ENCODE measurements around the gene SSTR5.
A peak's percentile ranks its signal among the peaks of the same experiment; 100 is the strongest.
"Not testable (repeated sequence)": the region's sequence is repeated elsewhere in the genome, so short reads cannot be mapped to it uniquely, and the experiment has no call there.

Gene SSTR5

DNA sequence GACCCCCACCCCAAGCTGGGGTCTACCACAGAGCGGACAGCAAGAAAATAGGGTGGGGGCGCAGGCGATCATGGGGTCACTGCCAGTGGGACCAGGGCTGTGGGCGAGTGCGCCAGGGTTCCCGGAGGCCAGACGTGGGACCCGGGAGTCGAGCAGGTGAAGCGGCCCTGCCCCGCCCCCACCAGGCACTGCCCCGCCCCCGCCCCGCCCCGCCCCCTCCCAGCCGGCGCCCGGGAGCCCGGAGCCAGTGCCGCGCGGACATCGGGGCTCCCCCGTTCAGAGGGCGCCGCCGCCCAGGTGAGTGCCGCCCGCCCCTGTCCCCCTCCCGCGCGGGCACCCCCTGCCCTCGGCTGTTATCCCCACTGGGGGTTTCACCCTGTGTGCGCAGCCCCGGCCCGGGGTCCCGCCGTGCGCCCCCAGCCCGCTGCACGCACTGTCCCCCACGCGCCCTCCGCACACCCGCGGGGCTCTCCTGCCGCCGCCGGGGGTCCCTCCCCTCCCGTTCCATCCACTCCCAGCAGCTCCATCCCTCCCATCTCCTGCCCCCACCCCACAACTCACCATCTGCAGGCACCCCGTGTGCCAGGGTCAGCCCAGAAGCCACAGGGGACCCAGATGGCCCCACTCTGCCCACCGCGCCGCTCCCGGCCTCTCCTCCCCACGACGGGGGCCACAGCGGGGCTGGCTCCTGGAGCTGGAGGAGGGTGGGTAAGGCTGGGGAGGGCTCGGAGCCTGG lies at the start of gene SSTR5:
SSTR5 (plus strand) TSS at position 222 of the 736 bp plus-strand sequence. CDS start 6,122 bp downstream, outside the sequence.
- DNase-seq, result no peak

DNA sequence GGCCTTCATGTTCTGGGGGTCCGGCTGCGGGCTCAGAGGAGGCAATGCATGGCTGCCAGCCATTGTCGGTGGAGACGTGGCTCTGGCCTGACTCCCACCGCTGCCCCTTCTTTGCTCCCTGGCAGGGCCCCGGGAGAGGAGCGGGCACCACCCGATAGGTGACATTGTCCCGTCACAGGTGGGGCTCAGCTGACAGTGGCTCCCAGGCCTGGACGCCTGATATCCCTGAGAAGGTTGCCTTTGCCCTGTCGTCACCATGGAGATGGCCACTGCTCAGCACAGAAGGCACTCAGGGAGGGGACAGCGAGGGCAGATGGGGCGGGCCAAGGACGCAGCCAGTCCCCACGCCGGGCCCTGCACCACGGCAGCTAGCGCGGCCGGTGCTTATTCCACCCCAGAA lies 48.4 kb upstream of the SSTR5 start:
- DNase-seq, result no peak

DNA sequence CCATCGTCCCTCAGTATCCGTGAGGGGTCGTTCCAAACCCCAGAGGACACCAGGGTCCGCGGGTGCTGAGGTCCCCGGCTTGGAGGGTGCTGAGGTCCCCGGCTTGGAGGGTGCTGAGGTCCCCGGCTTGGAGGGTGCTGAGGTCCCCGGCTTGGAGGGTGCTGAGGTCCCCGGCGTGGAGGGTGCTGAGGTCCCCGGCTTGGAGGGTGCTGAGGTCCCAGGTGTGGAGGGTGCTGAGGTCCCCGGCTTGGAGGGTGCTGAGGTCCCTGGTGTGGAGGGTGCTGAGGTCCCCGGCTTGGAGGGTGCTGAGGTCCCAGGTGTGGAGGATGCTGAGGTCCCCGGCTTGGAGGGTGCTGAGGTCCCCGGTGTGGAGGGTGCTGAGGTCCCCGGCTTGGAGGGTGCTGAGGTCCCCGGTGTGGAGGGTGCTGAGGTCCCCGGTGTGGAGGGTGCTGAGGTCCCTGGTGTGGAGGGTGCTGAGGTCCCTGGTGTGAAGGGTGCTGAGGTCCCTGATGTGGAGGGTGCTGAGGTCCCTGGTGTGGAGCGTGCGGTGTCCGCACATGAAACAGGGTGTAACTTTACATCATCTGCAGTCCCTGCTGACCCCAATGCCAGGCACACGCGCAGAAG lies 47.3 kb upstream of the SSTR5 start:
- not testable (repeated sequence) for DNase-seq

DNA sequence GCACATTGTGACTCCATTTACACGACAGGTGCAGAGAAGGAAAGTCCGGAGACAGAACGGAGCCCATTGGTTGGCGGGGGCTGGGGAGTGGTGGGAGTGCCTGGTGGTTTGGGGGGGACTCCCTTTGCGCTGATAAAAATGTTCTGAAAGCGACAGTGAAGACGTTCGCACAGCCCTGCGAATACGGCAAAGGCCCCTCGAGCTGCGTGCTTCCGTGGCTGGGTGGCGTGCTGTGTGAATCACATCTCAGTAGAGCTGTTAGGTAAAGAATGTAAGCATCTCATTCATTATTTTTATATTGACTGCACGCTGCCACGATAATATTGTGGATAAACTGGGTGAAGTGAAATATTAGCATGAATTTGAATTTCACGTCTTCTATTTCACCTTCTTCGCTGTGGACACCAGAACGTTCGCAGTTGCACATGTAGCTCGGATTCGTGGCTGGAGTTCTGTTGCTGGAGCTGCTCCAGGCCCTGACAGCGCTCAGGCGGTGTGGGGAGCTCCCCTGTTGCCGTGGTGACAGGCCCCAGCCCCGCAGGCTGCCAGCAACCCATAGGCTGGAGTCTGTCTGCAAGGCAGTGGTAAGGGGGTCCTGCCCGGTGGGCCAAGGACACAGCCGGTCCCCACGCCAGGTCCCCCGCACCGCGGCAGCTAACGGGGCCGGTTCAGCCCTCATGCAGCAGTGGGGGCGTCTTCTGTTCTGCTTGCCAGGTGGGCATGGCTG lies 46.3 kb upstream of the SSTR5 start:
- DNase-seq, result peak; percentile 72

DNA sequence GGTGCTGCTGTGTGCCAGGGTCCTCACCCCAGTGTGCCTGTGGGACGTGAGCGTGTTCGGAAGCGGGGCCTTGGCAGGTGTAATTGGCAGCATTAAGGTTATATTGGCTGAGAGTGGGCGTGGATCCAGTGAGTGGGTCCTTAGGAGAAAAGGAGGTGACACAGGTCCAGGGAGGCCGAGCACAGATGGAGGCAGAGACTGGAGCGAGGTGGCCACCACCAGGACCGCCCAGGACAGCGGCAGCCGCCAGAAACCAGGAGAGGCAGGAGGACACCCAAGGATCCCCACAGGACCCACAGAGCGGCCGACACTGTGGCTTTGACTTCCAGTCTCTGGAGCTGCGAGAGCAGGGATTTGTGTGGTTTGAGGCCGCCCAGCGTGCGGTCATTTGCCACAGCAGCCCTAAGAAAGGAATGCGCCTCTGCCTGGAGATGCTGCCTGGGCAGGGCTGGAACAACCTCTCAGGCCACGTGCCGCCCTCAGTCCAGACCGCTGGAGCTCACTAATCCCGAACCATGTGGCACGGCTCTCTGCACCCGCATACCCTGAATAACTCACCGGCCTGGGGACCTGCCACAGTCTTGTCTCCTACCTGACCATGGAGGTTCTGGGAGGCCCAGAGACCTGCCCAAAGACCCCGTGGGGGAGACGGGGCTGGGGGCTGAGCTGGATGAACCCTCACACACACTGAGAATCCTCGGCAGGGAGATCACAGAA lies 45.6 kb upstream of the SSTR5 start:
- DNase-seq, result no peak

DNA sequence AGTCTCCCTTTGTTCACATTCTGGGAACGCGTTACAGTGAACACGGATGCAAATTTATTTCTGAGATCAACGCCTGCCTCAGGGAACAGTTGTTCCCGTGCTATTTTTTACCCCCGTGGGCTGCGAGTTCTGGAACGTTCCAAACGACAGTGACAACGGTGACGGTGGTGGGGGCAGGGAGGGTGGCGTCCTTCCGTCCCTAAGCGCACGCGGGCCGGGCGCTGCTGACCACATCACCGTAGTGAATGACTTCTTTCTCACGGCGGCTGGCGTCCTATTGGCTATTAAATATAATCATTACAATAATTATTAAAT lies 45.1 kb upstream of the SSTR5 start:
- DNase-seq, result no peak

DNA sequence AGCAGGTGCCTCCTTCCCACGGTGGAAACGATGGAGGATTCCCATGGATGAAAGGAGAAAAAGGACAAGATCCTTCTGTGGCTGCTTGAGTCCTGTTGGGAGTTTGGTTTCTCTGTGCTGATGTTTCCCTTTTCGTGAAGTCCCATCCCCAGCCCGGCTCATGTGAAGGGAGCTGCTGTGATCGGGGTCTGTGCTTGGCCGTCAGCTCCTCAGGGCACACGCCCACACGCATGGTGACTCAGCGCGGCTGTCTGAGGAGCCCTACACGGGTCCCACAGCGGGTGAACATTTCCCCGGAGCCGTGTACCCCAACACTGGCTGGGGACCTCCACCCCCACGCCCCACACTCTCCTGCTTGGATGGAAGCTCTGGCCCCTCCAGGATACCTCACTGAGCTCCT lies 44.5 kb upstream of the SSTR5 start:
- DNase-seq, result no peak

DNA sequence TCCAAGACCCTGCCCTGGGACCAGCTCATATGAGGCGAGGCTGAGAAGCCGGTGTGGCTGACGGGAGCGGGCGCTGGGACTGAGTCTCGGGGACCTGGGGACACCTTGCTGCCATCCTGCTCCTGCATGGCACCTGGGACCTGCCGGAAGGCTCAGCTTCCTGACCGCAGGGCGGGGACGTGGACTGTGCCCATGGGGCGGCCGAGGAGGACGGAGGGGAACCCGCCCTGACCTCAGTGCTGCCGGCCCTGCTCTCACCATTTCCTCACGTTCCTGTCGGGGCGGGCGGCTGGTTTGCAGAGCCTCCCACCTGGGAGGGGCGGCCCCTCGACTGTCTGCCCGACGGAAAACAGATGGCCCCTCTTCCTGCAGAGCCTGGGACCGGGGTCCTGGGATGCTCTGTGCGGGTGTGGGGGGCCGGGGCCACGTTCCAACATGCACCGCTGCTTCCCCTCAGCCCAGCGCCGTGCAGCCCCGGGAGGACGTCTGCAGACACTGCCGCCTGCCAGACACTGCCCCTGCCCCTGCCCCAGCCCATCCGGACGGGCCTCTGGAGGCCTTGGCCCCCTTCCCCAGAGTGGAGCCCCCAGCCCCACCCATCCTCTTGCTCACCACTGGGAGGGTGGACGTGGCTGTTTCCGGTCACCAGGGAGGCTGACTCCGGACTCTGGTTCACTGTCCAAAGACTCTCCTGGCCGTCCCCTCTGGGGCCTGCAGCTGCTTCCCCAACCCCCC lies 43.9 kb upstream of the SSTR5 start:
- no peak for DNase-seq

DNA sequence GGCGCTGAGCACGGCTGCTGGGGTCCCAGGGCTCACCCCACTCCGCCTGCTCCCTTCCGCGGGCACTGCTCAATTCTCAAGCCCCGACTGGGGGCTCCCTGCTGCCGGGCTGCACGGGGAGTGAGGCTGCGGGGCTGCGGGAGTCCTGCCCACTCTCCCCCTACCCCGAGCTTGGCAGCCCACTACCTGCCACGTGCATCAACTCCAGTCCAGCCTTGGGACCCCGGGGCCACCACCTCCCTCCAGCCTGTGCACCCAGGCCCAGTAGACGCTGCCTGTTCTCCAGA lies 43.3 kb upstream of the SSTR5 start:
- no peak for DNase-seq

DNA sequence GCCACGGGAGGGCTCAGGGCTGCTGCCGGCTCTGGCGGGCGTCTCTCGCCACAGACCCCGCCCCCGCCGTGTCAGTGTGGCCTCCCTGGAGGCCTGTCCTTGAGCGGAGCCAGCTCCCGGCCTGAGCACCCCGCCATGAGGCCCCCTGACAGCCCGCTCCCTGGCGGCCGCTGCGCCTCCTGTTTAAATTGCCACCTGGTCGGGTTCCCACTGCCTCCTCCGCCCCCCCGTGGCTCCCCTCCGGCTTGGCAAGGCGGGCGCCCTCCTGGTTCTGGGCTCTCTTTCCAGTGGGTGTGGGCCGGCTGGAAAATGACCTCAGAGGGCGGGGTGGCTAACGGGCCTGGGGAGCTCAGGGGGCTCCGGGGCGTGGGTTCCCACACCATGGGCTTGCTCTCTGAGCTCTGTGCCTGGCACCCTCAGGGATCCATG lies 42.1 kb upstream of the SSTR5 start:
- DNase-seq, result peak; percentile 77

DNA sequence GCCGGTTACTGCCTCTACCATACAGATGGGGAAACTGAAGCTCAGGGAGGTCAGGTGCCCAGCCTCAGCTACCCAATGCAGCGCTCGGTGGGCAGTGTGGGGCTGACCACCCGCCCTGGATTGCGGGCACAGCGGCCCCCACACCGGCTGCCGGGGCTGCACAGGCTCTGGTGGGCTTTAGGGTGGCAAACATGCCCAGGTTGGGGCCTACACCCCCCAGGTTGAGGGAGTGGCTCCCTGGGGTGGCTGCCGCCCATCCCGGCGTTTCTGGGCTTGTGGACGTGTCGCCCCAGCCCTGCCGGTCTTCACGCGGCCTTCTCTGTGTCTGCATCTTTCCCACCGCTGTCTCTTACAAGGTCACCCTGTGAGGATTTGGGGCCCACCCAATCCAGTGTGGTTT lies 40.9 kb upstream of the SSTR5 start:
- no peak for DNase-seq

DNA sequence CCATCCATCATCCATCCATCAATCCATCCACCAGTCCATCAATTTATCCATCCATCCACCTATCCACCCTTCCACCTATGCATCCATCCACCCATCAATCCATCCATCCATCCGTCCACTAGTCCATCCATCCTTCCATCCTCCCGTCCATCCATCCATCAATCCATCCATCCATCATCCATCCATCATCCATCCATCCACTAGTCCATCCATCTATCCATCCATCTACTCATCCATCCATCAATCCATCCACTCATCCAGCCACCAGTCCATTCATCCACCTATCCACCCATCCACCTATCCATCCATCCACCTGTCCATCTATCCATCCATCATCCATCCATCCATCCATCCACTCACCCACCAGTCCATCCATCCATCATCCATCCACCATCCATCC lies 39.9 kb upstream of the SSTR5 start:
- no peak for DNase-seq

DNA sequence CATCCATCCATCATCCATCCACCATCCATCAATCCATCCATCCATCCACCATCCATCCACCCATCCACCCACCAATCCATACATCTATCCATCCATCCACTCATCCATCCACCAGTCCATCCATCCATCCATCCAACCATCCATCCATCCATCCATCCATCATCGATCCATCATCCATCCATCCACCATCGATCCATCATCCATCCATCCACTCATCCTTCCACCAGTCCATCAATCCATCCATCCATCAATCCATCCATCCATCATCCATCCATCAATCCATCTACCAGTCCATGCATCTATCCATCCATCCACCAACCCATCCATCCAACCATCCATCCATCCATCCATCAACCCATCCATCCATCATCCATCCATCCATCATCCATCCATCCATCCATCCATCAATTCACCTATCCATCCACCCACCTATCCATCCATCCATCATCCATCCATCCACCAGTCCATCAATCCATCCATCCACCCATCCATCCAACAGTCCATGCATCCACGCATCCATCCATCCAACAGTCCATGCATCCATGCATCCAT lies 39.3 kb upstream of the SSTR5 start:
- DNase-seq, result no peak

DNA sequence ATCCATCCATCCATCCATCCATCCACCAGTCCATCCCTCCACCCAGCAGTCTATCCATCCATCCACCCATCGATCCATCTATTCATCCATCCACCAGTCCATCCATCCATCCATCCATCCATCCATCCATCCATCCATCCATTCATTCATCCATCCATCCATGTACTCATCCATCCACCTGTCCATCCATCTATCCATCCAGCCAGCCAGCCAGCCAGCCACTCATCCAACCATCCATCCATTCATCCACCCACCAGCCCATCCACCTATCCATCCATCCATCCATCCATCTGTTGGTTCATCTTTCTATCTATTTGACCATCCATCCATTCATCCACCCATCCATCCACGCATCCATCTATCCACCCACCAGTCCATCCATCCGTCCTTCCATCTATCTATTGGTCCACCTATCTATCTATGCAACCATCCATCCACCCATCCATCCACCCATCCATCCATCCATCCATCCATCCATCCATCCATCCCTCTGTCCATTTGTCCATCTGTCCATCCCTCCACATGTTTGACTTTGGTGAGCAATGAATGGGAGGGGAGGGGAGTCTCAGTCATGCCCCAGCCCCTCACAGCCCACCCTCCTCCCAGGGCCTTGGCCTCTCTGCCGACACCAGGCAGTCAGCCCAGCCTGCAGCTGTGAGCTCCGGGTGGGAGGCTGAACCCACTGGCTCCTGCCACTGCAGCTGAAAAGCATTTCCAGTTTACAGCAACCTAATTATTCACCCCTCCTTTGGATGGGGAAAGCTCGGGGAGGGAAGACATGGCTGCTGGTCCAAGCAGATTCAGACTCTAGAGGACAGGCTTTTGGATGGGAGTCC lies 38.1 kb upstream of the SSTR5 start:
- no peak for DNase-seq

DNA sequence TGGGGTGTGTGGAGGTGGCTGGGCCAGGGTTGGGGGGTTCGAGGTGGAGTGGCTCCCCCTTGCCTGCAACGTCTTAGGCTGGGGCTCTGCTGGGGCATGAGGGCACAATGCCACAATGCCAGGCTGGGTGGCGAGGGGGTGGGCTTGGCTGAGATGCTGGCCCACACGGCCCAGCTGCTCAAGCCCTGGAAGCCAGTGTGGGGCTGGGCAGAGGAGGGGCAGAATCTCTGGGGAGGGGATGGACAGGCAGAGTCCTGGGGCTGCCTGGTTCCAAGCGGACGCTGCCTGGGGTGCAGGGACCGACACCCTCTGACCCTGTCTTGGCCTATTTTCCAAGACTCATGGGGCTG lies 37.5 kb upstream of the SSTR5 start:
- DNase-seq, result no peak

DNA sequence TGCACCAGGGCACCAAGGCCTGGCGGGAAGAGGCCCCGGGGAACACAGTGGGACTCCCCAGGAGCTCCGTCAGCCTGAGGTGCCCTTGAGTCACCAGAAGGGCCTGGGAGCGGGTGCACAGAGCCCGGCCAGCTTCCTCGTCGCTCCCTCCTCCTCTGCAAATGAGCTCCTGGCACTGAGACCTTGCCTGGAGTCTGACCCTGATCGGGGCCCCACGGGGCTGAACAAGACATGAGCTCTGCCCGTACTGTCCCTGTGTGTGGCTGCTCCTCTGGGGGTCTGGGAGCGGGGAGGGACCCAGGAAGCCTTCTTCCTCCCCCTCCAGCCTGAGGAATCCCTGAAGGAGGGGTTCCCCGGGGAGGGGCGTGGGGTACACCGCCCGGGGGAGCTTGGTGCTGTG lies 36.4 kb upstream of the SSTR5 start:
- DNase-seq, result no peak

DNA sequence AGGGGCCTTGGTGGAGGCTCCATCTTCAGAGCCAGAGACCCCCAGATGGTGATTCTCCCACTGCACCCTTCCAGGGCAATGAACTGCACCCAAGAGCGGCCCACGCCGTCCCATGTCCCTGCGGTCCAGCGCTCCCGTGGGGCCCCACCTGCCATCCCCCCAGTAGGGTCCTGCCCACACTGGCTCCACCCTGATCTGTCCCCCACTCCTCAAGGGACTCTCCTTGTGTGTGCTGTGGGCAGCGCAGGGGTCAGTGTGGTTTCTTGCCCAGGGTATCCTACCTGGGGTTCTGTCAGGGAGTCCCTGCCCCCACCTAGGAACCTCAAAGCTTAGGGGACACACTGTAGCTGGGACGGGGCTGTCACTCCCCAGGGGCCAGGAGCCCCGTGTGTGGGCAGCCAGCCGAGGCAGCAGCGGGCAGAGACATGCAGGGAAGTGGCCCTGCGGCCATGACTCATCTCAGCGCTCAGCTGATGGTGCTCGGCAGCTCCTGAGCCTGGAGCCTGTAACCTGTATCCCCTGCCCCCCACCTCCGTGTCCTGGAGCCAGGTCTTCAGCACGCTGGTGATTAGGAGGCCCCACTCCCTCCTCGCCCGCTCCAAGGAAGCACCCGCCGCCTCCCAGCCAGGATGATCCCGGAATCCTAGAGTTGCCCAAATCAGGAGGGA lies 35.7 kb upstream of the SSTR5 start:
- no peak for DNase-seq

DNA sequence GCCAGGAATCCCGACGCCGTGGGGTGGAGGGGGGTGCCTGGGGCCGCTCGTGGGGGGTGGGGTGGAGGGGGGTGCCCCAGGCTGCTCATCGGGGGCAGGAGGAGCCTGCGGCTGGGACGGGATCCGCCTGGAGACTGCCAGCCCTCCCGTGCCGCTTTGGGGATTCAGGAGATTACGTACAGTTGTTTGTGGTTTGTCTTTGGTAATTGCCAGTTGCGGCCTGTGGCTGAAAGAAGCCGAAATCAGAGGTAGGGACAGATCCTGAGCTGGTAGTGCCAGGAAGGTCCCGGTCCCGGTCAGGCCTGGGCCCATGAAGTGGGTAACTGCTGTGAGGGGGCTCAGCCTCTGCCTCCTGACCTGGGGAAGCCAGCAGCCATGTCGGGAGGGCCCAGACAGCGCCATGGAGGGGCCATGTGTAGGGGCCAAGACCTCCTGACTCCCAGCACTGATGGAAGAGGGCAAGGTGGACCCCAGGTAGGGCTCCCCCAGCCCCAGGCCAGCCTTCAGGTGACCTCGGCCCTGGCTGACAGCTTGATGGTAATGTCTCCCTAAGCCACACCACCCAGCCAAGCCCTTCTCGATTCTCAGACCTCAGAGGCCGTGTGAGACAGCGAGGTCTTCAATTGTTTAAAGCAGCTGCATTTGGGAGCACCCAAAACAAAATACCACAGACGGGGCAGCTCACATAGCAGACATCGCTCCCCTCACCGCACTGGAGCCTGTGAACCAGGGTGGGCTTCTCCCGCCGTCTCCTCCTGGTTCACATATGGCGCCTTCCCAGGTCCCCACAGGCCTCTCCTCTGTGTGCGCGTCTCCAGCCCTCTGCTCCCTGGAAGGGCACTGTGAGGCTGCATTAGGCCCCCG lies 34.9 kb upstream of the SSTR5 start:
- no peak for DNase-seq

DNA sequence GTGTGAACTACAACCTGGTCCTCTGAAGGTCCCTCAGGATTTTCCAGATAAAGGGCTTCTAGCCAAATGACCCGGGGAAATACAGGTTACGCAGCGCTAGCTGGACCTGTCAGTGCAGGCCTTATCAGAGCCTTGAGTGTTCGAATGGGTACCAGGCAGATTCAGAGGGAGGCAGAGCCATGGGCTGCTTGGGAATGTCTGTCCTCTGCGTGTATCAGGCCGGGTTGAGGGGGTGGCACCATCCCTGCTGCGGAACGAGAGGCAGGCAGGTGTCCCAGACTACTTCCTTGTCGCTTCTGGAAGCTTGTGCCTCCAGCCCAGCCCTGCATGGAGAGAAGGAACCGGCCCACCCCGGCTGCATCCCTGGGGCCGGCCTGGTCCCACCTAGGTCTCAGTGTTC lies 33.6 kb upstream of the SSTR5 start:
- DNase-seq, result no peak

DNA sequence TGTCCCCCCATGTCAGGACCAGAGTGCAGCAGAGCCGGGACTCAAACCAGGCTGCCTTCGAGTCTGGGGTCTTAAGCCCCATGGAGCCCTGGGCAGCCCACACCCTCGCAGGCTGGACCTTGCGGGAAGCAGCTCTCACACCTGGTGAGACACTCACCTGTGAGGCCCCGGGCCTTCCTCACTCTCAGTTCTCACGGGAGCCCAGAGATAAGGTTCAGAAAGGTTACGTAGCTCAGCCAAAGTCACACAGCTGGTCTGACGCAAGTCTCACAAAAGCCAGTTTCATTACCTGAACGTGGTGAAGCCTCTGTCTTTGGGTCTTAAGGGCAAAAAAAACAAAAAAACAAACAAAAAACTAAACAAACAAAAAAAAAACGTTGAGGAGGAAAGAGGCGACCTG lies 32.8 kb upstream of the SSTR5 start:
- DNase-seq, result no peak

All from femur (tissue), 1 donor.